ENCODE data around the gene KRTAP4-12.
"Not testable (repeated sequence)": the region's sequence is repeated elsewhere in the genome, so short reads cannot be mapped to it uniquely, and the experiment has no call there.

The KRTAP4-12 gene

DNA sequence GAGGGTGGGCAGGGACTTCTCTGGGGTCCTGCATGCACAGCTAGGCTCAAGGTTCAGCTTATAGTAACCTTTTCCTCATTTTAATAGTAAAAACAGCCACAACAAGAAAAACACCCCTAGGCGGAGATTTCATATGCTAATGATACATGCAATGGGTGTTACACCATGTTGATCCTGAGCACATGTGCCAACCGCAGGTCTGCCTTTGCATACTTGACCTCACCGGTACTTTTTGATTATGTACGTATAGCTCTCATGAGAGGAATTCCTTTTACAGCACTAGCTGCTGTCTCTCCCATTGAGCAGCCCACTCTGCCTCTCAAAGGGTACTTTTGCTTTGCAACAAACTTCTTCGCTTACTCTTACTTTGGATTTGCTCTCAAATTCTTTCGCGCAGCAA is 27.9 kb downstream of the KRTAP4-12 start:
- no peak for DNase-seq (ENCODE audit: low read depth, low spot score)

DNA sequence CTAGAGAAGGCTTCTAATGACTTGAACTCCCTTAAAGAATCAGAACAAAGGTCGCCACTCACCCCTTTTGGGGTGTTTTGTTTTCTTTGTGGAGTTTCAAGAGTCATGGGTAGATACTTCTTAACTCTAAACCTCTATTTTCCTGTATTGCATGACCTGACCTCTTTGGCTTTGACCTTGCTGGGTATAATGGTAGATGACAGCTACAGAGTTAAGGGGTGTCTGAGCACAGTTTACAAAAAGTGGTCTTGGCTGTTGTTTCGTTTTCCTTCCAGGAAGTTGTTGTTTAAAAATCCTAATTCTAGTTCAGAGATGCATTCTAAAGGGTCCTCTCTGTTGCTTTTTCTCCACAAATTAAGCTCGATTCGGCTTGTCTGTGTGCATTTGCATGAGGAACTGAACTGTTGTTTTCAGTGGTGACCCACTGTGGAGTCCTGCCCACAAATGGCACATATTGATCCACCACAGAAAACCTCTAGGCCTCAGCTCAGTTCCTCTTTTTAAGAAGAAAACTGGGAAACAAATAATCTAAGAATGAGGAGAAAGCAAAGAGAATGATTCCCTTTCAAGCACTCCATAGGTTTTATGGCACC is 35.1 kb downstream of the KRTAP4-12 start:
- not testable (repeated sequence) for DNase-seq (ENCODE audit: low read depth, low spot score)

- DNase-seq (ENCODE audit: low read depth, low spot score): not testable (repeated sequence)
Observed at GRCh38 chr17:41084100-41084856, 39.7 kb downstream of the KRTAP4-12 start, which contains the start of gene KRTAP4-7. KRTAP4-7 (plus strand) TSS chr17:41084150; CDS start chr17:41084207, 57 bp downstream.

DNA sequence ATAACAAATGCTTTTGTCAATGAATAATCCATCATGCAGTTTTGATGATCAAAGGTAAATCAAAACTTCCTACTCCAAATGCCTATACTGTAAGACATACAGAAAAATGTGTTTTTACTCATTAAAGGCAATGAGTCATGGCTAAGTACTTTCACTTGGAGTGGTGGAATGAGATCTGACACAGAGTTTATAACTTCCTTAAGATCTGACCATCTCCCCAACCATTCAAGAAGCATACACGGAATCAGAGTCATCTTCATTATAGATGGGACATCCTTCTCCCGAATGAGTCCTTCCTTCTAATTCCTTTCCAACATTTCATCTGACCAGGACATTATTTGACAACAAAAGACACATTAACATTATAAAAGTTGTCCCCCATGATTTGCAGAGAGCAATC is 40.6 kb downstream of the KRTAP4-12 start:
- DNase-seq (ENCODE audit: low read depth, low spot score): not testable (repeated sequence)

GRCh38 chr17:41082626-41083025 is 41.4 kb downstream of the KRTAP4-12 start:
- no peak for DNase-seq (ENCODE audit: low read depth, low spot score)

DNA sequence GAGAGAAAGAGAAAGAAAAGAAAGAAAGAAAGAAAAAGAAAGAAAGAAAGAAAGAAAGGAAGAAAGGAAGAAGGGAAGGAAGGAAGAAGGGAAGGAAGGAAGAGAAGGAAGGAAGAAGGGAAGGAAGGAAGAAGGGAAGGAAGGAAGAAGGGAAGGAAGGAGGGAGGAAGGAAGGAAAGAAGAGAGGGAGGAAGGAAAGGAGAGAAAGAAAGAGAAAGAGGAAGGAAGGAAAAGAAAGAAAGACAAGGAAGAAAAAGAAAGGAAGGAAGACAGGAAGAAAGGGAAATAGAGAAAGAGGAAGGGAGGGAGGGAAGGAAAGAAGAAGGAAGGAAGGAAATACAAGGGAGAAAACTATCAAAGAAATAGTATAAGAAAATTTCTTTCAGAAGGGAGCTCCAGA is 47.2 kb downstream of the KRTAP4-12 start:
- no peak for DNase-seq (ENCODE audit: low read depth, low spot score)

- DNase-seq (ENCODE audit: low read depth, low spot score): no peak
Observed at GRCh38 chr17:41073676-41074075, 50.3 kb downstream of the KRTAP4-12 start.

Data from activated naive CD8-positive, alpha-beta T cell treated with anti-CD3 and anti-CD28 coated beads, Interleukin-2, amount 50 U/mL, for 16 hours (primary cell).